ENCODE data around the gene DNM1. TPM values are rescaled to one million over a fixed set of nuclear protein-coding genes. Genes with fewer than 3 reads are reported as not detected.

The DNM1 gene
- total RNA-seq, 1 experiment from 2014 or later = 0.17 TPM

GRCh38 chr9:128249908-128250838 lies 47.0 kb downstream of the DNM1 start:
- DNase-seq (ENCODE audit: low read depth) = peak; percentile 43

- no peak for DNase-seq (ENCODE audit: low read depth)
Observed at GRCh38 chr9:128250839-128251731, 47.9 kb downstream of the DNM1 start.

GRCh38 chr9:128251732-128252100 lies 48.5 kb downstream of the DNM1 start:
- peak; percentile 62 for DNase-seq (ENCODE audit: low read depth)

- DNase-seq (ENCODE audit: low read depth) = no peak
Observed at GRCh38 chr9:128252317-128253139, 49.3 kb downstream of the DNM1 start.

- no peak for DNase-seq (ENCODE audit: low read depth)
Observed at GRCh38 chr9:128253140-128253990, 50.2 kb downstream of the DNM1 start.

GRCh38 chr9:128253991-128254346 lies 50.8 kb downstream of the DNM1 start:
- DNase-seq (ENCODE audit: low read depth) = no peak

- no peak for DNase-seq (ENCODE audit: low read depth)
Observed at GRCh38 chr9:128254362-128254761, 51.2 kb downstream of the DNM1 start.

GRCh38 chr9:128254855-128255759 lies 51.9 kb downstream of the DNM1 start:
- DNase-seq (ENCODE audit: low read depth) = peak; percentile 26

- DNase-seq (ENCODE audit: low read depth) = no peak
Observed at GRCh38 chr9:128257086-128257825, 54.1 kb downstream of the DNM1 start.

- DNase-seq (ENCODE audit: low read depth) = no peak
Observed at GRCh38 chr9:128257907-128258306, 54.7 kb downstream of the DNM1 start.

GRCh38 chr9:128258326-128258725 lies 55.1 kb downstream of the DNM1 start:
- no peak for DNase-seq (ENCODE audit: low read depth)

GRCh38 chr9:128259156-128259555 lies 56.0 kb downstream of the DNM1 start:
- DNase-seq (ENCODE audit: low read depth) = no peak

GRCh38 chr9:128260340-128260739 lies 57.2 kb downstream of the DNM1 start:
- DNase-seq (ENCODE audit: low read depth) = no peak

- DNase-seq (ENCODE audit: low read depth) = no peak
Observed at GRCh38 chr9:128262687-128263086, 59.5 kb downstream of the DNM1 start.

GRCh38 chr9:128265348-128265847 lies 62.2 kb downstream of the DNM1 start:
- DNase-seq (ENCODE audit: low read depth) = no peak

GRCh38 chr9:128266868-128267590 lies 63.9 kb downstream of the DNM1 start:
- DNase-seq (ENCODE audit: low read depth) = no peak

GRCh38 chr9:128271112-128271511 lies 67.9 kb downstream of the DNM1 start:
- no peak for DNase-seq (ENCODE audit: low read depth)

- DNase-seq (ENCODE audit: low read depth) = no peak
Observed at GRCh38 chr9:128271512-128271911, 68.3 kb downstream of the DNM1 start.
